HL-60 (cell line): Measurements from ENCODE around the gene TBC1D22A.

ENCODE experiments used
- GABPA ChIP-seq: IDR thresholded peaks from 2 replicates; pipeline ENCODE4 v1.6.1; 2012; ENCODE audit warnings: low read depth
- POLR2AphosphoS5 ChIP-seq: IDR thresholded peaks from 2 replicates; pipeline ENCODE4 v1.6.1; 2012; ENCODE audit warnings: low read depth
- TF ChIP-seq, protein P1 (sequence below): IDR thresholded peaks from one replicate; pipeline ENCODE4 v1.5.1; 2011; ENCODE audit warnings: low read length, control low read depth, inconsistent platforms; ENCODE audit not compliant: insufficient read depth
- TF ChIP-seq, protein P2 (sequence below): IDR thresholded peaks from 2 replicates; pipeline ENCODE4 v1.6.1; 2012; ENCODE audit warnings: low read depth; ENCODE audit not compliant: insufficient replicate concordance

DNA sequence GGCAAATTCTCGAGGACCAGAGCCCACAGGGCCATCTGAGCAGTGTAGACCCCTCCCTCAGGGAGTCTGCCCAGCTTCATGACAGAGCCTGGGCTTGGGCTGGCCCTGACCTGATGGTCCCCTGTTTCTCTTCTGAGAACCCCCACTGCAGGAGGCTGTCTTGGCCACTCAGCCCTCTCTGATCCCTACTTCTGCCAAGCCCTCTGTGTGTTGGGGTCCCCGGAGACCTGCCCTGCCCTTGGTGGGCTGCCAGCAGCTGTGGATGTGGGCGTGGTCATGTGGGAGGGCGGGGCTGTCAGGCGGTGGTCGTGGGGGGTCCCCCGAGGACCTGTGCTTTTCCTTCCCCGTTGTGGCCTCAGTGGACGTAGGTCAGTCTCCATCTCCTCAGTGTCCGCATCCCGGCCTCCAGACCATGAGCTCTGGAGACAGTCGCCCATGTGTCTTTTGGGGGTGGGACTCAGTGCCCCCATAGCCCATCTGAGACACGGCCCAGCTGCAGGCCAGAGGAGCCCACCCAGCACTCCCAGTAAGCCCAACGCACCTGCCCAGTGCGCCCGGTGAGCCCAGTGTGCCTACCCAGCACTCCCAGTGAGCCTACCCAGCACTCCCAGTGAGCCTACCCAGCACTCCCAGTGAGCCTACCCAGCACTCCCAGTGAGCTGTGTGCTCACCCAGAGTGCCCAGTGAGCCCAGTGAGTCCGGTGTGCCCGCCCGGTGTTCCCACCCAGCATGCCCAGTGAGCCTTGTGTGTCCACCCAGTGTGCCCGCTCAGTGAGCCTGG is 409.2 kb downstream of the TBC1D22A start:
- TF ChIP-seq POLR2AphosphoS5 (no peak), GABPA (no peak)
- TF ChIP-seq, protein P1, sequence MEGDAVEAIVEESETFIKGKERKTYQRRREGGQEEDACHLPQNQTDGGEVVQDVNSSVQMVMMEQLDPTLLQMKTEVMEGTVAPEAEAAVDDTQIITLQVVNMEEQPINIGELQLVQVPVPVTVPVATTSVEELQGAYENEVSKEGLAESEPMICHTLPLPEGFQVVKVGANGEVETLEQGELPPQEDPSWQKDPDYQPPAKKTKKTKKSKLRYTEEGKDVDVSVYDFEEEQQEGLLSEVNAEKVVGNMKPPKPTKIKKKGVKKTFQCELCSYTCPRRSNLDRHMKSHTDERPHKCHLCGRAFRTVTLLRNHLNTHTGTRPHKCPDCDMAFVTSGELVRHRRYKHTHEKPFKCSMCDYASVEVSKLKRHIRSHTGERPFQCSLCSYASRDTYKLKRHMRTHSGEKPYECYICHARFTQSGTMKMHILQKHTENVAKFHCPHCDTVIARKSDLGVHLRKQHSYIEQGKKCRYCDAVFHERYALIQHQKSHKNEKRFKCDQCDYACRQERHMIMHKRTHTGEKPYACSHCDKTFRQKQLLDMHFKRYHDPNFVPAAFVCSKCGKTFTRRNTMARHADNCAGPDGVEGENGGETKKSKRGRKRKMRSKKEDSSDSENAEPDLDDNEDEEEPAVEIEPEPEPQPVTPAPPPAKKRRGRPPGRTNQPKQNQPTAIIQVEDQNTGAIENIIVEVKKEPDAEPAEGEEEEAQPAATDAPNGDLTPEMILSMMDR: no peak
- TF ChIP-seq, protein P2, sequence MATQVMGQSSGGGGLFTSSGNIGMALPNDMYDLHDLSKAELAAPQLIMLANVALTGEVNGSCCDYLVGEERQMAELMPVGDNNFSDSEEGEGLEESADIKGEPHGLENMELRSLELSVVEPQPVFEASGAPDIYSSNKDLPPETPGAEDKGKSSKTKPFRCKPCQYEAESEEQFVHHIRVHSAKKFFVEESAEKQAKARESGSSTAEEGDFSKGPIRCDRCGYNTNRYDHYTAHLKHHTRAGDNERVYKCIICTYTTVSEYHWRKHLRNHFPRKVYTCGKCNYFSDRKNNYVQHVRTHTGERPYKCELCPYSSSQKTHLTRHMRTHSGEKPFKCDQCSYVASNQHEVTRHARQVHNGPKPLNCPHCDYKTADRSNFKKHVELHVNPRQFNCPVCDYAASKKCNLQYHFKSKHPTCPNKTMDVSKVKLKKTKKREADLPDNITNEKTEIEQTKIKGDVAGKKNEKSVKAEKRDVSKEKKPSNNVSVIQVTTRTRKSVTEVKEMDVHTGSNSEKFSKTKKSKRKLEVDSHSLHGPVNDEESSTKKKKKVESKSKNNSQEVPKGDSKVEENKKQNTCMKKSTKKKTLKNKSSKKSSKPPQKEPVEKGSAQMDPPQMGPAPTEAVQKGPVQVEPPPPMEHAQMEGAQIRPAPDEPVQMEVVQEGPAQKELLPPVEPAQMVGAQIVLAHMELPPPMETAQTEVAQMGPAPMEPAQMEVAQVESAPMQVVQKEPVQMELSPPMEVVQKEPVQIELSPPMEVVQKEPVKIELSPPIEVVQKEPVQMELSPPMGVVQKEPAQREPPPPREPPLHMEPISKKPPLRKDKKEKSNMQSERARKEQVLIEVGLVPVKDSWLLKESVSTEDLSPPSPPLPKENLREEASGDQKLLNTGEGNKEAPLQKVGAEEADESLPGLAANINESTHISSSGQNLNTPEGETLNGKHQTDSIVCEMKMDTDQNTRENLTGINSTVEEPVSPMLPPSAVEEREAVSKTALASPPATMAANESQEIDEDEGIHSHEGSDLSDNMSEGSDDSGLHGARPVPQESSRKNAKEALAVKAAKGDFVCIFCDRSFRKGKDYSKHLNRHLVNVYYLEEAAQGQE: no peak
